Mesothelial cell of epicardium (in vitro differentiated cells): ENCODE measurements around the gene INPP5J. TPM values are rescaled to one million over a fixed set of nuclear protein-coding genes. Genes with fewer than 3 reads are reported as not detected.
A peak's percentile ranks its signal among the peaks of the same experiment; 100 is the strongest.
"Not testable (repeated sequence)": the region's sequence is repeated elsewhere in the genome, so short reads cannot be mapped to it uniquely, and the experiment has no call there.

ENCODE experiments used
- DNase-seq, 2 experiments: peaks; one replicate each; pipeline ENCODE4 v3.0.0; 2021; ENCODE audit warnings: low spot score in 2 of 2; ENCODE audit not compliant: unreplicated experiment in 2 of 2
- H3K27ac Mint-ChIP-seq: 2 replicates; pipeline ENCODE4 v1.8.0; 2021; ENCODE audit warnings: mixed read lengths
- H3K27me3 Mint-ChIP-seq: 2 replicates; pipeline ENCODE4 v1.8.0; 2021; ENCODE audit warnings: low read depth, mixed read lengths
- H3K36me3 Mint-ChIP-seq: 2 replicates; pipeline ENCODE4 v1.8.0; 2021; ENCODE audit warnings: mixed read lengths
- H3K4me1 Mint-ChIP-seq: 2 replicates; pipeline ENCODE4 v1.8.0; 2021; ENCODE audit warnings: mixed read lengths
- H3K4me3 Mint-ChIP-seq: 2 replicates; pipeline ENCODE4 v1.8.0; 2021; ENCODE audit warnings: mild to moderate bottlenecking, moderate library complexity, mixed read lengths
- H3K9me3 Mint-ChIP-seq: 2 replicates; pipeline ENCODE4 v1.8.0; 2021; ENCODE audit warnings: mixed read lengths
- CTCF ChIP-seq: fragments of 200-600 bp; sonication (generic); IDR thresholded peaks from one replicate; pipeline ENCODE4 v1.5.0; 2021; ENCODE audit warnings: antibody characterized with exemption; ENCODE audit not compliant: unreplicated experiment
- total RNA-seq: library from RNA; stranded (reverse); gene quantifications from 3 replicates; pipeline ENCODE4 v1.2.1, GENCODE V29; 2021

Gene INPP5J
- total RNA-seq, 1 donor from 2014 or later, result 8.6 TPM

DNA sequence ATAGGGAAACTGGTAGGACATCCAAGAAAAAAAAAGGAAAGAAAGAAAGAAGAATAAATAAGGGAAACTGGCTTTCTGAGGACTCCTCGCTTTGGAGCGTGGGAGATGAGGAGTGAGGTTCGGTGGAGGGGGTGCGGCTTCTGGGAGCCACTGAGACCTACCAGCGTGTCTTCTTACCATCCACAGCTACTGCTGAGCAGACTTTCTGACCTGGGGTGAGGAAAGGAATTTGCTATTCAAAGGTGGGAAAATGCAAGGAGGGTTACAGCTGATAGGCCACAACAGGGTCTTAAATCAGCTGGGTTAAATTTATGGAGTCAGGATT lies 14.9 kb upstream of the INPP5J start:
- H3K36me3 Mint-ChIP-seq, result peaks cover 2% of the 10 kb centered on the region
- H3K4me1 Mint-ChIP-seq, result peaks cover 6% of the 10 kb centered on the region
- peak overlapping the region; percentile 71 for H3K4me3 Mint-ChIP-seq
- H3K27ac Mint-ChIP-seq, result peak overlapping the region; percentile 47
- peaks cover 2% of the 10 kb centered on the region for H3K27me3 Mint-ChIP-seq
- DNase-seq, result no peak
- H3K9me3 Mint-ChIP-seq, result no peaks in the 10 kb centered on the region
- TF ChIP-seq CTCF, result no peak

GRCh38 chr22:31112547-31113091 lies 10.1 kb upstream of the INPP5J start:
- DNase-seq, H3K27ac Mint-ChIP-seq, H3K27me3 Mint-ChIP-seq, H3K4me1 Mint-ChIP-seq, H3K9me3 Mint-ChIP-seq, H3K36me3 Mint-ChIP-seq, H3K4me3 Mint-ChIP-seq: not testable (repeated sequence)

DNA sequence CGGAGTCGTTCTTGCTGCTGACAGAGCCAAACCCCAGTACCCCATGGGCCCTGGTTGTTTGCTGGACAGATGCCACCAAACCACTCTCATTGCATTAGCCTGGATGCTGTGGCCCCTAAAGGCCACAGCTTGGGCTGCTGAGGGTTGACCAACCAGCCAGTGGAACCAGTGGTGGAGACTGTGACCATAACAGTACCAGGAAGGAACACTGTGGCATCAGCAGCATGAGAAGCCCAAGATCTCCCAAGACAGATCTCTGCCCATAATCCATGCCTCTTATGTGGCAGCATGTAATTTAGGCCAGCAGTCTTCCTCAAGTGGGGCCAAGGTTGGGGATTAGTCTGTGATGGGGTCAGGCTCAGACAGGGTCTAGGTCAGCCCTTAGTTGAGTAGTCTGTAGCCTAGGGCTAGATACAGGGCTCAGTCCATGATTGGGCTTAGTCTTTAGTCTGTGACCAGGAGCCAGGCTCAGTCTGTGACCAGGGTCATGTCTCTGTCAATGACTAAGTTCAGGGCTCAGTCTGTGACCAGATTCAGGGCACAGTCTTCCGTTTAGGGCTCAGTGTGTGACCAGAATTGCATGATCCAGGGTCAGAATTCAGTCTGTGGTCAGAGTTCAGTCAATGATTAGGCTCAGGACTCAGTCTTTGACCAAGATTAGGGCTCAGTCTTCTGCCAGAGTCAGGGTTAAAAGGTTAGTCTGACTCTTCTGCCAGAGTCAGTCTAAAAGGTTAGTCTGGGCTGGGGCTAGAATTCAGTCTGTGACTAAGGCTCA lies 4.5 kb upstream of the INPP5J start:
- Mint-ChIP-seq H3K27me3 (no peaks in the 10 kb centered on the region), H3K4me1 (peaks cover 9% of the 10 kb centered on the region), H3K36me3 (no peaks in the 10 kb centered on the region), H3K27ac (no peak overlapping the region), H3K9me3 (no peaks in the 10 kb centered on the region), H3K4me3 (no peak overlapping the region)
- TF ChIP-seq CTCF, result no peak
- no peak for DNase-seq

DNA sequence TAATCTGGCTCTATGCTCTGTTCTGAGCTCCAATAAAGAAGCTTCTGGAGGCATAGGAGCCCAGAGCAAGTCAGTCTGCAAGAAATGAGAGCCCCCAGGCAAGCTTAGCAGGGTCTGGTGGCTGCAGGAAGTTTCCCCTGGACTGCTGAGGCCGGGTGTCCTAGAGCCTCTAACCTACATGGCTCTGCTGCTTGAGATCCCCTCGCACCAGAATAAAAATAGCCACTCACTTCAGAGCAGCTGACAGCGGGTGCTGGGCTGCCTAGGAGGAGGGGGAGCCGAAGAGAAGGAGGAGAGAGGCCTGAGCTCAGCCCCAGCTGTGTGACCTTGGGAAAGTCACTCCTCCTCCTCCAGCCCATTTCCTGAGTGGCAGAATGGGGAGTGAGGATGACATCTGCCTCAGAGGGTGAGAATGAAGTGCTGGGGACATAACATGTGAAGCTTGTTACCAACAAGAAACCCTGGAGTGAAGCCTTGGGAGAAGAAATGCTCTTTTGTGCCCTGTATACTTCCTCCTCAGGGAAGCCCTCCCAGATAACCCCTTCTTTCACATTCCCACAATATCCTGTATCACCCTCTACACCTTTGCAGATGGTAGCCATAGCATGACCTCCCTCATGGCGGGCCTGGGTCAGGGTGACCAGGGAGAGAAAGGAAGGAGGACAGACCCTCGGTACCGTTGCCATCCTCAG lies 3.6 kb upstream of the INPP5J start:
- Mint-ChIP-seq H3K9me3 (no peaks in the 10 kb centered on the region), H3K27me3 (no peaks in the 10 kb centered on the region), H3K36me3 (no peaks in the 10 kb centered on the region), H3K4me3 (no peak overlapping the region), H3K27ac (no peak overlapping the region), H3K4me1 (peaks cover 16% of the 10 kb centered on the region)
- DNase-seq, result no peak
- TF ChIP-seq CTCF, result no peak

- Mint-ChIP-seq H3K27ac (no peak overlapping the region), H3K4me3 (no peak overlapping the region), H3K9me3 (no peaks in the 10 kb centered on the region), H3K27me3 (no peaks in the 10 kb centered on the region), H3K4me1 (peaks cover 16% of the 10 kb centered on the region), H3K36me3 (no peaks in the 10 kb centered on the region)
- DNase-seq, result no peak
- no peak for TF ChIP-seq CTCF
These were observed 2.5 kb upstream of the INPP5J start for GRCh38 chr22:31120230-31120629.

- no peak overlapping the region for H3K4me3 Mint-ChIP-seq
- DNase-seq, result no peak
- peaks cover 16% of the 10 kb centered on the region for H3K4me1 Mint-ChIP-seq
- no peaks in the 10 kb centered on the region for H3K9me3 Mint-ChIP-seq
- no peak for TF ChIP-seq CTCF
- H3K27ac Mint-ChIP-seq, result no peak overlapping the region
- no peaks in the 10 kb centered on the region for H3K36me3 Mint-ChIP-seq
- H3K27me3 Mint-ChIP-seq, result no peaks in the 10 kb centered on the region
These were observed 2.1 kb upstream of the INPP5J start for GRCh38 chr22:31120642-31121041.
